ENCODE measurements around the gene SEC11A.

SEC11A gene

DNA sequence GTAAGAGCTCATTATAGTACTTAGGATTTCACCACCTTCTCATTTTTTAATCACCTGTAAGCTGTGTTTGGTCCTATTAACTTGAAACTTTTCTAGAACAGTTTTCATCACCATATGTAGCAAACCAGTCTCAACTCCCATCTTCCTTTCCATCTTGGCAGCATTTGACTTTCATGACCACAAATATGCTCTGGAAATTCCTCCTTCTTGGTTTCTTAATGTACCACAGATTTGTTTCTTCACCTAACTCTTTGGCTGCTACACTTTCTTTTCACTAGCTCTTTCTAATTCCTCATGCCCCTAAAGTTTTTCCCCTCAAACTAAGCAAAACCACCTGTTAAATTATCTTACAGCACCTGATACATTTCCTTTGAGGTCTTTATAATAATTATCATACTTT lies 44.7 kb downstream of the SEC11A start:
- peaks cover 78% of the 10 kb centered on the region for H3K36me3 ChIP-seq (ENCODE audit: control insufficient read depth, insufficient read depth, low read length)
- no peaks in the 10 kb centered on the region for H3K4me1 ChIP-seq (ENCODE audit: control insufficient read depth, insufficient read depth, low read length, poor library complexity, severe bottlenecking)
- H3K9me3 ChIP-seq (ENCODE audit: control insufficient read depth, low read length), result no peaks in the 10 kb centered on the region
- H3K27ac ChIP-seq (ENCODE audit: low read depth, low read length, severe bottlenecking), result no peak overlapping the region
- H3K4me3 ChIP-seq (ENCODE audit: extremely low read depth, insufficient read depth, low read length, poor library complexity, severe bottlenecking), result no peak overlapping the region

DNA sequence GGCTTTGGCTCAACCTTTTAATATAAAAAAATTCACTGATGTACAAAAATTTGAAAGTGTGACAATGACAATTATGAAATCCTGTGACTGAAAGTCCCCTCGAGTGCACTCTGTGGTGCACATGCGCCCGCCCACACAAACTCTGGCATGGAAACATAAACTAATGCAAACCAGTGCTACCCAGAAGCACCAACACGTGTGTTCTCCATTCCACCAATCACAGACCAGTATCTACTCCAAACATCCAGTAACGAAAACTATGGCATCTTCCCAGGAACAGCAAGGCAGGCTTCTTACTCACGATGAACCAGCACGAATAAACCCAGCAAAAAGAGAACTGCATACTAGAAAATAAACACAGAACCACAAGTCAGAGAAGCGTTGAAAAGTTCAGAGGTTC lies 46.2 kb downstream of the SEC11A start:
- WGBS, 2 experiments (ENCODE audit: insufficient coverage in 2 of 2), result 86 to 94% methylated on average over 4 to 6 of the region's 8 CpGs
- peaks cover 80% of the 10 kb centered on the region for H3K36me3 ChIP-seq (ENCODE audit: control insufficient read depth, insufficient read depth, low read length)
- H3K9me3 ChIP-seq (ENCODE audit: control insufficient read depth, low read length), result no peaks in the 10 kb centered on the region
- no peak overlapping the region for H3K4me3 ChIP-seq (ENCODE audit: extremely low read depth, insufficient read depth, low read length, poor library complexity, severe bottlenecking)
- H3K4me1 ChIP-seq (ENCODE audit: control insufficient read depth, insufficient read depth, low read length, poor library complexity, severe bottlenecking), result no peaks in the 10 kb centered on the region
- H3K27ac ChIP-seq (ENCODE audit: low read depth, low read length, severe bottlenecking), result no peak overlapping the region

DNA sequence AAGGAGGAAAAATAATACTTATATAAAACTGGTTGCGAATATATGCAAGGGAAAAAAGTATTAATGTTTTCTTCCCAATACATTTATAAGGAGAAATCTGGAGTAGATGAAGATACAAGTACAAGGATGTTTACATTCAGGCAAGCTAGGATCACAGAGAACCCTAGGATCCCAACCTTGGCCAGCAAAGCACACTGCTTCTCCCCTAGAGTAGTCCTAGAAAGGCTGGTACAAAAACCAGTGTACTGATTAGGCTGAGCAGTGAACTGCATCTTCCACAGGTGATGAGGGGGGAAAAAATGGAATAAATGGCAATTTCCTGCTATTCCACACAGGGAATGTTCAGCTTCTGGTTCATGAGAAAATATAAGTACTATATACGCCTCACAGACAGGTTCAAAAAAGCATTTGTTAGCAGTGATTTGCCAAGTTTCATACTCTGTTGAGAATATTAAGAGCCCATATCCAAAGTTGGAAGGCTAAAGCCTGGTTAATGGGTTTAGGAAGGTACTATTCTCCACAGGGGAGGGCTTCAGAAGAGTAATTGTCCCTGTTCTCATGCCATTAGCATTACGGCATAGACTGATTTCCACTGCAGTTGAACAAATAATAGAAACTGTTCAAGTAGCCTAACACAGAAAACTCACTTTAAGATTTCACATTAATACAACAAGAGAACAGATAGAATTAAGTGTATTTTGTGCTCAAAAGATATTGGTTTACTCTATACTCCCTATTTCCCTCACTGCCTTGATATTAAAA lies 47.5 kb downstream of the SEC11A start:
- H3K27ac ChIP-seq (ENCODE audit: low read depth, low read length, severe bottlenecking), result no peak overlapping the region
- H3K4me3 ChIP-seq (ENCODE audit: extremely low read depth, insufficient read depth, low read length, poor library complexity, severe bottlenecking), result no peak overlapping the region
- H3K36me3 ChIP-seq (ENCODE audit: control insufficient read depth, insufficient read depth, low read length), result peaks cover 79% of the 10 kb centered on the region
- WGBS, 2 experiments (ENCODE audit: insufficient coverage in 2 of 2), result 100% methylated on average over 2 of the region's 3 CpGs; no CpG with 5 or more reads in 1 of the 2 experiments
- H3K9me3 ChIP-seq (ENCODE audit: control insufficient read depth, low read length), result no peaks in the 10 kb centered on the region
- H3K4me1 ChIP-seq (ENCODE audit: control insufficient read depth, insufficient read depth, low read length, poor library complexity, severe bottlenecking), result no peaks in the 10 kb centered on the region

DNA sequence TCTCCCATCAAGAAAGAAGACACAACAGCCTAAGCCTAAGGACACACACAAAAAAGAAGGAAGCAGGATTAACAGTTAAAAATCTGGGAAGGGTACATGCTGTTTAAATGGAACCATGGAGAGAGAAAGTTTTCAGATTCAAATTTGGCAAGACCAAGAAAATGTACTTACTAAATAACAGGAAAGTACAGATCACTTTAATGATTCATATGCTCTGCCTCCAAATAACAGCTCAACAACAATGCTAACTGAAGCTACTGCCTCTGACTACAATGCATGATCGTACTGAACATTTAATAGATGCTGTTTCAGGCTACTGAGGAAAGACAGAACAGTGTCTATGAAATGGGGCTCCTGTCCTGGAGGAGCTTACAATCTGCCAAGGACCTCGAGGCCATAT lies 49.6 kb downstream of the SEC11A start:
- peaks cover 81% of the 10 kb centered on the region for H3K36me3 ChIP-seq (ENCODE audit: control insufficient read depth, insufficient read depth, low read length)
- no peak overlapping the region for H3K4me3 ChIP-seq (ENCODE audit: extremely low read depth, insufficient read depth, low read length, poor library complexity, severe bottlenecking)
- no peaks in the 10 kb centered on the region for H3K9me3 ChIP-seq (ENCODE audit: control insufficient read depth, low read length)
- no peak overlapping the region for H3K27ac ChIP-seq (ENCODE audit: low read depth, low read length, severe bottlenecking)
- H3K4me1 ChIP-seq (ENCODE audit: control insufficient read depth, insufficient read depth, low read length, poor library complexity, severe bottlenecking), result no peaks in the 10 kb centered on the region
- 100% methylated on average over 1 of the region's 2 CpGs; no CpG with 5 or more reads in 1 of the 2 experiments for WGBS, 2 experiments (ENCODE audit: insufficient coverage in 2 of 2)

DNA sequence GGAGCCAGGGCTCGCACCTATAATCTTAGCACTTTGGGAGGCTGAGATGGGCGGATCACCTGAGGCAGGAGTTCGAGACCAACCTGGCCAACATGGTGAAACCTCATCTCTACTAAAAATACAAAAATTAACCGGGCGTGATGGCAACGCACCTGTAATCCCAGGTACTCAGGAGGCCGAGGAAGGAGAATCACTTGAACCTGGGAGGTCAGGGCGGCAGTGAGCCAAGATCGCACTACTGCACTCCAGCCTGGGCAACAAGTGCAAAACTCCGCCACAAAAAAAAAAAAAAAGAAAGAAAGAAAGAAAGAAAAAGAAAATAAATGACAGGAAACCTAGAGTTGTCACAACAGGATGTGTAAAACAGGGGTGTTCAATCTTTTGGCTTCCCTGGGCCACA lies 54.9 kb downstream of the SEC11A start:
- H3K36me3 ChIP-seq (ENCODE audit: control insufficient read depth, insufficient read depth, low read length), result peaks cover 39% of the 10 kb centered on the region
- no peaks in the 10 kb centered on the region for H3K9me3 ChIP-seq (ENCODE audit: control insufficient read depth, low read length)
- 95 to 97% methylated on average over 5 to 9 of the region's 10 CpGs for WGBS, 2 experiments (ENCODE audit: insufficient coverage in 2 of 2)
- H3K4me1 ChIP-seq (ENCODE audit: control insufficient read depth, insufficient read depth, low read length, poor library complexity, severe bottlenecking), result peaks cover 9% of the 10 kb centered on the region
- H3K4me3 ChIP-seq (ENCODE audit: extremely low read depth, insufficient read depth, low read length, poor library complexity, severe bottlenecking), result no peak overlapping the region
- H3K27ac ChIP-seq (ENCODE audit: low read depth, low read length, severe bottlenecking), result no peak overlapping the region

DNA sequence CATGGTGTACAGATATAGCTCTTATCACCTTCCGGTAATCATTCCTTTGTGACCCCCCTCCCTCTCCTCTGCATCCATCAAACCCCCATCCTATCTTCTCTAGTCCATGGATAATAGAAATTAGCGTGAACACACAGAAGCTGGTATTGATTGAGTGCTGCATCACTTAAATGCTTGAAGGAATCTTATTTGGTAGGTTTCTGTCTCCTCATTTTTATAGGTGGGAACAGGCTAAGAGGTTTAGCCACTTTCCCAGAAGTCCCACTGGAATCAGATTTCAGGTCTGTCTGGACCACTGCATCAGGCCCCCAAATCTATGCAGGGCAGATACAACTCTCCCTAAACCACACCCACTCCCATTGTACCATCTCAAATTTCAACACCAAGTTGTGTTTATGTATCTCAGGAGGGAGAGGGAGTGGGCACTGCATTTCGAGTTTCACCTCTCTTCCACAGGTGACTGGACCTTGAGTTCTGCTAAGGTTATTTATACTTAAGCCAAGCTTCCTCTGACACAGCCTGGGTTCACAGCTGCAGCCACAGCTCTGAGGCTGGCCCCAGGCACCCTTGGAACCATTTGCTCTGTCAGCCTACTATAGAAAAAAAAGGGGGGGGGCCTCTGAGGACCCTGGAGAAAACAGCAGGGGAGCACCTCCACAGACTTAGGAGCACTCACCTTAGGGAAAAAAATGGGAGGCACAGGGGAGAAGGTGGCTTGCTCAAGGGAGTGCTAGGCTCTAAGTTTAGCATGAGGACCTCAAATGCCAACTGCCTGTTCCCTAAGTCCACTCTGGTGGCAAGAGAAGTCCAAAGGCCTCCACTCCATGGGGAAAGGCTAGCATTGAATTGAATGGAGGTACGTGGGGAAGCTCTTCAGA lies 55.8 kb downstream of the SEC11A start:
- no peaks in the 10 kb centered on the region for H3K9me3 ChIP-seq (ENCODE audit: control insufficient read depth, low read length)
- 73 to 100% methylated on average over 1 to 2 of the region's 4 CpGs for WGBS, 2 experiments (ENCODE audit: insufficient coverage in 2 of 2)
- H3K36me3 ChIP-seq (ENCODE audit: control insufficient read depth, insufficient read depth, low read length), result peaks cover 30% of the 10 kb centered on the region
- H3K4me1 ChIP-seq (ENCODE audit: control insufficient read depth, insufficient read depth, low read length, poor library complexity, severe bottlenecking), result peaks cover 9% of the 10 kb centered on the region
- H3K4me3 ChIP-seq (ENCODE audit: extremely low read depth, insufficient read depth, low read length, poor library complexity, severe bottlenecking), result no peak overlapping the region
- no peak overlapping the region for H3K27ac ChIP-seq (ENCODE audit: low read depth, low read length, severe bottlenecking)

DNA sequence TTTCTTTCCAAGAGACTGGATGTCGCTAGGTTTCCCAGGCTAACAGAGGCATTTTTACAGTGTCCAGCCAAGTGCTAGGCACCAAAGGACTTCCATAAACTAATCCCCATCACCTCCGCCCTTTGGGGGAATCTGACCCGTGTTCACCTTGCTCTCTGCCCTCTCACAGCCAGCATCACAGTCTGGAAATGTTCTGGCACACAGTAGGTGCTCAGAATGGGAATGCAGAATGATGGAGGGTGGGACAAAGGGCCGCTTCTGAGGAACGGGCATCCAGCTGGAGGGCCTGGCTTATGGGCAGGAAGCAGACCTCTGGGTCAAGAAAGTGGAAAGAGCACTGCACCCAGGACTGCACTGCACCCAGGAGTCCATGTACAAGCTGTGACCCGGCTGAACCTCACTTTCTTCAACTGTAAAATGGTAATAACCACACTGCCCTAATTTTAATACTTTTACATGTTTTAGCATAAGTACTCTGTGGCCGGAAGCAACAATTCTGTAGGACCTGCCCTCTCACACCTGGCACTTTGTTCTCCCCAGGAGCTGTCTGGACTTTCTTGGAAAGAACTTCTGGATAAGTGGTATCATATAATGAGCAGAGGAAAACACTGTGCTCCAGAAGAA lies 57.0 kb downstream of the SEC11A start:
- Histone ChIP-seq H3K4me1 (ENCODE audit: control insufficient read depth, insufficient read depth, low read length, poor library complexity, severe bottlenecking) (peaks cover 9% of the 10 kb centered on the region), H3K27ac (ENCODE audit: low read depth, low read length, severe bottlenecking) (peak overlapping the region; percentile 79), H3K4me3 (ENCODE audit: extremely low read depth, insufficient read depth, low read length, poor library complexity, severe bottlenecking) (no peak overlapping the region), H3K9me3 (ENCODE audit: control insufficient read depth, low read length) (no peaks in the 10 kb centered on the region), H3K36me3 (ENCODE audit: control insufficient read depth, insufficient read depth, low read length) (peaks cover 20% of the 10 kb centered on the region)
- WGBS, 2 experiments (ENCODE audit: insufficient coverage in 2 of 2), result 60 to 75% methylated on average over 4 of the region's 7 CpGs

DNA sequence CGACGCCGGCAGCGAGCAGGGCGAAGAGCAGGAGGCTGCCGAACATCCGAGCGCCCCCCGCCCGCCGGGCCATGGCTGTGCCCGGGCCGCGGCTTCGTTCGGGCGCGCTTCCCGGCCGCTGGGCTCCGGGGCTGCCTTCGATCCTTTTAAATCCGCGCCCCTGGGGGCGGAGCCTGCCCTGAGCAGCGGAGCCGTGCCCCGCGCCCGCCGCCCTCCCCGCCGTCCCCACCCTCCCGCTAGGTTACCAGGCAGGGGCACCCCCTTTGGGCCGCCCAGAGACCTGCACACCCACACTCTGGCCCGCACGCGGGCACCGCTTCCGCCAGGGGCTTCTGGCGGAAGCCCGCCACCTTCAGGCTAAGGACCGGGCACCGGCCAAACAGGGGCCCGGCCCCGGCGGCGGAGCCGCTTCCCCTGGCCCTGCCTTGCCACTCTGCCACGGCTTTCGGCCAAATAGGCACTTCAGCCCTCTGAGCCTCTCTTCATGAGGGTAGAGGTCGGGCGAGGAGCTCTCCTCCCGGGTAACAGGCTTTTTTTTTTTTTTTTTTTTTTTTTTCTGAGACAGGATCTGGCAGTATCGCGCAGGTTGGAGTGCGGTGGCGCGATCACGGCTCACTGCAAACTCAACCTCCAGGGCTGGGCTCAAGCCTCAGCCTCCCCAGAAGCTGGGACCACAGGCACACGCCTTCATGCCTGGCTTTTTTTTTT lies 57.7 kb downstream of the SEC11A start, which contains the start of gene NMB:
Gene NMB (minus strand): TSS at position 120 of the 708 bp plus-strand sequence. CDS start 47 bp downstream, at position 73.
- peak within 1 kb of the TSS; percentile 79 for H3K27ac ChIP-seq (ENCODE audit: low read depth, low read length, severe bottlenecking)
- 7% methylated on average over 48 of the region's 61 CpGs for WGBS, 2 experiments (ENCODE audit: insufficient coverage in 2 of 2)
- peaks cover 11% of the 10 kb centered on the region for H3K4me1 ChIP-seq (ENCODE audit: control insufficient read depth, insufficient read depth, low read length, poor library complexity, severe bottlenecking)
- peaks cover 15% of the 10 kb centered on the region for H3K36me3 ChIP-seq (ENCODE audit: control insufficient read depth, insufficient read depth, low read length)
- H3K9me3 ChIP-seq (ENCODE audit: control insufficient read depth, low read length), result no peaks in the 10 kb centered on the region
- H3K4me3 ChIP-seq (ENCODE audit: extremely low read depth, insufficient read depth, low read length, poor library complexity, severe bottlenecking), result peak within 1 kb of the TSS; percentile 41

DNA sequence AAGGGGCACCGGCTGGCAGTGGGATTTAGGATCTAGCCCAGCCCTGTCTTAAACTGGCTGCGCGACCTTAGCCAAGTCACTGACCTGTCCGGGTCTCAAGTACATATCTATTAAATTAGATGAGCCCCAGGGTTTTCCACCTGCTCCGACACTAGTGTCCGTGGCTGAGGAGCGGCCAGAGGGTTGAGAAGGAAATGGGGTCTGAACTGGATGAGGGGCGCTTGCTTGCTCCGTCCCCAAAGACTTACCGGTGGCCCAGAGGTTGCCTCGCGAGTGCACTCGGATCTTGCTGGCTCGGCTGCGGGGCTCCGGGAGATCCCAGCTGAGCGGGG lies 58.2 kb downstream of the SEC11A start:
- WGBS, 2 experiments (ENCODE audit: insufficient coverage in 2 of 2), result 28 to 43% methylated on average over 12 to 14 of the region's 17 CpGs
- H3K4me1 ChIP-seq (ENCODE audit: control insufficient read depth, insufficient read depth, low read length, poor library complexity, severe bottlenecking), result peaks cover 15% of the 10 kb centered on the region

DNA sequence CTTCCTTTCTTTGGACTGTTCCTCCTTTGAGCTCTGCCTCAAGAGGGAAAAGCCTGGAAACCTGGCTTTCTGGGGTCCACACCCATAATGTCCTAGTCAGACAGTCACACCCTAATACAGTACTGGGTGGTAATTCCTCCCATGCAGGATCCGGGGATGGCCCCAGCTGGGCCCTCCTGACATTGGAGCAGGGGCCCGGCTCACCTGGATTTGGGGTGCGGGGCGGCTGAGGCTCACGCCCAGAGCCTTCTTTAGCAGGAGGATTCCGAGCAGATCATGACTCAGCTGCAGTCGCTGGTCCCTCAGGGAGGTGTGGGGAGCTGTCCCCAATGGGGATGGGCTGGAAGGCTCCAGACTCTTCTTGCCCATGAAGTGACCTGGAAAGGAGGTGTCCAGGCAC lies 59.0 kb downstream of the SEC11A start:
- WGBS, 2 experiments (ENCODE audit: insufficient coverage in 2 of 2), result 94 to 100% methylated on average over 5 to 7 of the region's 7 CpGs
- Histone ChIP-seq H3K4me1 (ENCODE audit: control insufficient read depth, insufficient read depth, low read length, poor library complexity, severe bottlenecking) (peaks cover 21% of the 10 kb centered on the region), H3K4me3 (ENCODE audit: extremely low read depth, insufficient read depth, low read length, poor library complexity, severe bottlenecking) (no peak overlapping the region), H3K27ac (ENCODE audit: low read depth, low read length, severe bottlenecking) (no peak overlapping the region), H3K9me3 (ENCODE audit: control insufficient read depth, low read length) (no peaks in the 10 kb centered on the region), H3K36me3 (ENCODE audit: control insufficient read depth, insufficient read depth, low read length) (peaks cover 17% of the 10 kb centered on the region)

More for the DNA sequence above, 58.2 kb downstream of the SEC11A start:
- Histone ChIP-seq H3K9me3 (ENCODE audit: control insufficient read depth, low read length) (no peaks in the 10 kb centered on the region), H3K36me3 (ENCODE audit: control insufficient read depth, insufficient read depth, low read length) (peaks cover 14% of the 10 kb centered on the region), H3K27ac (ENCODE audit: low read depth, low read length, severe bottlenecking) (peak overlapping the region; percentile 79), H3K4me3 (ENCODE audit: extremely low read depth, insufficient read depth, low read length, poor library complexity, severe bottlenecking) (peak overlapping the region; percentile 41)
